Measurements from ENCODE around the gene MFAP5.

Gene MFAP5

GRCh38 chr12:8664228-8664913 lies 1.7 kb upstream of the MFAP5 start:
- no peak overlapping the region for H3K4me3 ChIP-seq (ENCODE audit: low read depth in 1 of 2, low read length in 1 of 2)
- TF ChIP-seq CTCF (IDR thresholded peaks at IDR 0.05) = no peak
- no peaks in the 10 kb centered on the region for H3K36me3 ChIP-seq
- H3K9me3 ChIP-seq = no peaks in the 10 kb centered on the region
- no peak overlapping the region for H3K27ac ChIP-seq
- H3K4me1 ChIP-seq (ENCODE audit: control insufficient read depth in 1 of 2, insufficient read depth in 1 of 2, low read depth in 1 of 2, low read length in 1 of 2) = peaks cover 0 to 4% of the 10 kb centered on the region in 2 experiments
- H3K27me3 ChIP-seq = peaks cover 4% of the 10 kb centered on the region

GRCh38 chr12:8661751-8662150 lies 875 bp downstream of the MFAP5 start:
- Histone ChIP-seq H3K4me3 (ENCODE audit: low read depth in 1 of 2, low read length in 1 of 2) (no peak overlapping the region), H3K36me3 (no peaks in the 10 kb centered on the region), H3K27me3 (peaks cover 4% of the 10 kb centered on the region), H3K27ac (no peak overlapping the region), H3K9me3 (no peaks in the 10 kb centered on the region), H3K4me1 (ENCODE audit: control insufficient read depth in 1 of 2, insufficient read depth in 1 of 2, low read depth in 1 of 2, low read length in 1 of 2) (no peaks in the 10 kb centered on the region)
- no peak for TF ChIP-seq CTCF (IDR thresholded peaks at IDR 0.05)

- no peaks in the 10 kb centered on the region for H3K36me3 ChIP-seq
- no peaks in the 10 kb centered on the region for H3K9me3 ChIP-seq
- H3K27me3 ChIP-seq = peaks cover 4% of the 10 kb centered on the region
- TF ChIP-seq CTCF (IDR thresholded peaks at IDR 0.05) = no peak
- no peak overlapping the region for H3K27ac ChIP-seq
- no peak overlapping the region for H3K4me3 ChIP-seq (ENCODE audit: low read depth in 1 of 2, low read length in 1 of 2)
- H3K4me1 ChIP-seq (ENCODE audit: control insufficient read depth in 1 of 2, insufficient read depth in 1 of 2, low read depth in 1 of 2, low read length in 1 of 2) = no peaks in the 10 kb centered on the region
Observed at GRCh38 chr12:8661016-8661415, 1.6 kb downstream of the MFAP5 start.

- H3K36me3 ChIP-seq = no peaks in the 10 kb centered on the region
- no peak for TF ChIP-seq CTCF (IDR thresholded peaks at IDR 0.05)
- H3K27me3 ChIP-seq = peaks cover 4% of the 10 kb centered on the region
- no peak overlapping the region for H3K4me3 ChIP-seq (ENCODE audit: low read depth in 1 of 2, low read length in 1 of 2)
- H3K27ac ChIP-seq = no peak overlapping the region
- no peaks in the 10 kb centered on the region for H3K4me1 ChIP-seq (ENCODE audit: control insufficient read depth in 1 of 2, insufficient read depth in 1 of 2, low read depth in 1 of 2, low read length in 1 of 2)
- H3K9me3 ChIP-seq = no peaks in the 10 kb centered on the region
Observed at GRCh38 chr12:8658346-8658745, 4.3 kb downstream of the MFAP5 start.

- no peaks in the 10 kb centered on the region for H3K36me3 ChIP-seq
Observed at GRCh38 chr12:8655421-8655820, 7.2 kb downstream of the MFAP5 start.

More at GRCh38 chr12:8655421-8655820, 7.2 kb downstream of the MFAP5 start:
- Histone ChIP-seq H3K4me3 (ENCODE audit: low read depth in 1 of 2, low read length in 1 of 2) (no peak overlapping the region), H3K4me1 (ENCODE audit: control insufficient read depth in 1 of 2, insufficient read depth in 1 of 2, low read depth in 1 of 2, low read length in 1 of 2) (no peaks in the 10 kb centered on the region), H3K27ac (no peak overlapping the region), H3K27me3 (peaks cover 7% of the 10 kb centered on the region), H3K9me3 (no peaks in the 10 kb centered on the region)
- no peak for TF ChIP-seq CTCF (IDR thresholded peaks at IDR 0.05)

Measured in neutrophil (primary cell).